ENCODE measurements around the gene BSX.

BSX gene

DNA sequence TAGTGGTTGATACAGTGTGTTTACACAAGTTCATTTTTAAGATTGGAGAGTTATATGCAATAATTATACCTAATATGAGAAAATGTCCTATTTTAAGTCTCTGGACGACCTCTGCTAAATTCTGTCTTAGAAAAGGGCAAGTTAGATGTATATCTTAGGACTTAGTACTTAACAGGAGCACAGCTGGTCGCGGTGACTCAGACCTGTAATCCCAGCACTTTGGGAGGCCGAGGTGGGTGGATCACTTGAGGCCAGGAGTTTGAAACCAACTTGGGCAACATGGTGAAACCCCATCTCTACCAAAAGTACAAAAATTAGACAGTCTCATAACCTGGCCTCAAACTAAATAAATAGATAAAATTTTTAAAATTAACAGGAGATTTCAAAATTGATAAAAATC is 27.2 kb downstream of the BSX start:
- TF ChIP-seq, protein P1, sequence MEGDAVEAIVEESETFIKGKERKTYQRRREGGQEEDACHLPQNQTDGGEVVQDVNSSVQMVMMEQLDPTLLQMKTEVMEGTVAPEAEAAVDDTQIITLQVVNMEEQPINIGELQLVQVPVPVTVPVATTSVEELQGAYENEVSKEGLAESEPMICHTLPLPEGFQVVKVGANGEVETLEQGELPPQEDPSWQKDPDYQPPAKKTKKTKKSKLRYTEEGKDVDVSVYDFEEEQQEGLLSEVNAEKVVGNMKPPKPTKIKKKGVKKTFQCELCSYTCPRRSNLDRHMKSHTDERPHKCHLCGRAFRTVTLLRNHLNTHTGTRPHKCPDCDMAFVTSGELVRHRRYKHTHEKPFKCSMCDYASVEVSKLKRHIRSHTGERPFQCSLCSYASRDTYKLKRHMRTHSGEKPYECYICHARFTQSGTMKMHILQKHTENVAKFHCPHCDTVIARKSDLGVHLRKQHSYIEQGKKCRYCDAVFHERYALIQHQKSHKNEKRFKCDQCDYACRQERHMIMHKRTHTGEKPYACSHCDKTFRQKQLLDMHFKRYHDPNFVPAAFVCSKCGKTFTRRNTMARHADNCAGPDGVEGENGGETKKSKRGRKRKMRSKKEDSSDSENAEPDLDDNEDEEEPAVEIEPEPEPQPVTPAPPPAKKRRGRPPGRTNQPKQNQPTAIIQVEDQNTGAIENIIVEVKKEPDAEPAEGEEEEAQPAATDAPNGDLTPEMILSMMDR (conservative IDR thresholded peaks at IDR 0.05; ENCODE audit: low read depth, low read length): no peak
- no peak overlapping the region for H3K4me3 ChIP-seq (ENCODE audit: low read length)
- DNase-seq (ENCODE audit: low read depth): no peak

DNA sequence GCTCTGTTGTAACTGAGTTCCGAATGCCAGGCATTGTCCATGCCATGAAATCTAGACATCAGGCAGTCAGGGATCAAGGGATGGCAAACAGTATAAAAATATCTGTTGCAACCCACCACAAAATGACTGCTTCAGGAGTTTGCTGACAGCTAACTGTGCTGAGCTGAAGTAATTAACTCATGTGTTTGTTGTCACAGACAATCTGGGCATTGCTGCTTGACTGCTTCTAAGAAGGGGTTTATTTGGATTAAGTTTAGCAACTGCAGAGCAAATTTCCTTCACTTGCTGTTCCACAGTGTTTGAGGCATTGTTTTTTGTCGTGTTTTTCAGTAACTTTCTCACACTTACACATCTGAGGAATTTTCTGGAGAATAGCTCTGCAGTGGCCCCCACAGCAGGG is 30.4 kb downstream of the BSX start:
- TF ChIP-seq, protein P1 (conservative IDR thresholded peaks at IDR 0.05; ENCODE audit: low read depth, low read length): no peak
- H3K4me3 ChIP-seq (ENCODE audit: low read length): no peak overlapping the region
- DNase-seq (ENCODE audit: low read depth): peak; percentile 72

DNA sequence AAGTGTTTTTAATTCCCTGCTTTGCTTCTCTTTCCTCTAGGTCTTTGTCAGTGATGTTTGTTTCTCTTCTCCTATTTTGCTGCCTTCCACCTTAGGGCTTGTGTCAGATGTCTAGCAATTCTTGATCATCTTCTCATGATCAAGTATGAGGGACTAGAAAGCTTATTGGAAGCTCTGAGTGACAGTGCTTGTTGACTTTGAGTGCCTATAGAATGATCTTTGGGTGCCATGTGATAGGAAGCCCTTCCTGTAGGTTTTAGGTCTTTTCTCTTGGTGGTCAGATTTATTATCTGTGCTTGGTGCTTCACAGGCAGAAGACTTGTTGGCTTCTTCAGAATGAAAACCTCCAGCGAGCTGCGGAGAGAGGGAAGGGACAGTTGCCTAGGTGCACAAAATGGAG is 43.1 kb downstream of the BSX start:
- no peak overlapping the region for H3K4me3 ChIP-seq (ENCODE audit: low read length)
- no peak for DNase-seq (ENCODE audit: low read depth)
- TF ChIP-seq, protein P1 (conservative IDR thresholded peaks at IDR 0.05; ENCODE audit: low read depth, low read length): no peak

DNA sequence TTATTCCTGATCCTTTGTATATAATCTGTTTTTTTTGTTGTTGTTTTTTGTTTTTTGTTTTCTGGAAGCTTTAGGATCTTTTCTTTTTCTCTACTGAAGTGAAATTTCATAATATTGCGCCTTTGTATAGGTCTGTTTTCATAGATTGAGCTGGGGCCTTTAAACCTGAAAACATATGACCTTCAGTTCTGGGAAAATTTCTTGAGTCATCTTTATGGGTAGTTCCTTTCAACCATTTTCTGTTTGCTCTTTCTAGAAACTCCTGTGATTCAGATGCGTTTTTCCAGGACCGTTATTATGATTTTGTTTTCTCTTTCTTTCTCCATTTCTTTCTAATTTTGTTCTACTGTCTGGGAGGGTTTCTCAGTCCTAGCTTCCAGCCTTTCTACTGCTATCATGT is 43.7 kb downstream of the BSX start:
- TF ChIP-seq, protein P1 (conservative IDR thresholded peaks at IDR 0.05; ENCODE audit: low read depth, low read length): no peak
- H3K4me3 ChIP-seq (ENCODE audit: low read length): no peak overlapping the region
- DNase-seq (ENCODE audit: low read depth): no peak

DNA sequence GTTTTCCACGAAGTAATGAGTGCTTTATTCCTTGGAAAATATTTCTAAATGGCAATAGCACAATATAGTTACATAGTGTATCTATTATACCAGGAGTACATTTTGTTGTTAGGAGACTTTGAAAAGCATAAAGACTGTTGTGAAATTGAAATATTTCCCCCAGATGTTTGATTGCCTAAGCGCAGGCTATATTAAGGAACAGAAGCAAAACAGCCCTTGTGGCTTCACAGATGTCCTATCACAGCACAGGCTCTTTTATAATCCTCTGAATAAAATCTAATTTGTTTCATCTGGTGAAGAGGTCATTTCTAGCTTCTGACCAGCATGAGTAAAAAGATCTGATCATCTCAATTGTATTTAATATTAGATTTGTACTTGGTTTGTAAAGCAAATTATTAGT is 48.2 kb downstream of the BSX start:
- DNase-seq (ENCODE audit: low read depth): no peak
- H3K4me3 ChIP-seq (ENCODE audit: low read length): no peak overlapping the region
- TF ChIP-seq, protein P1 (conservative IDR thresholded peaks at IDR 0.05; ENCODE audit: low read depth, low read length): no peak

DNA sequence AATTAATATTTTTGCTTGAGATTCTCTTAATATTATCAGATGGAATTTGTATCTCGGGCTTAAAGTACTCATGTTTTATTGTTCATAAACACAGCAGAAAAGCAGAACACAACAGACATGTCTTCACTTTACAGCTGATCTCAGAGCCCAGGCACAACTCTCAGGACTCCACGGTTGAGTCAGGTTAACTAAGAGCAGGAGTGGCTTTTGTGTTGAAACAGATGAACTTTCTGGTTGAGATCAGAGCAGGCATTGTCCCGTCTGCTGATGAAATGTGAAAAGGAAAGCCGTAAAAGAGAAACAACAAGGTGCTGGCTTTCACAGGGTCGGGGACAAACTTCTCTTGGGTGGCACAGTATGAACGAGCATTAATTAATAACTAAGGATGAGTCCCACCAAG is 50.1 kb downstream of the BSX start:
- no peak overlapping the region for H3K4me3 ChIP-seq (ENCODE audit: low read length)
- DNase-seq (ENCODE audit: low read depth): no peak
- TF ChIP-seq, protein P1 (conservative IDR thresholded peaks at IDR 0.05; ENCODE audit: low read depth, low read length): no peak

Data from retinal pigment epithelial cell (primary cell).